Measurements from ENCODE around the gene IKZF1.

GRCh38 chr7:50422858-50423257 is 118.3 kb downstream of the IKZF1 start:
- TF ChIP-seq, protein P1, sequence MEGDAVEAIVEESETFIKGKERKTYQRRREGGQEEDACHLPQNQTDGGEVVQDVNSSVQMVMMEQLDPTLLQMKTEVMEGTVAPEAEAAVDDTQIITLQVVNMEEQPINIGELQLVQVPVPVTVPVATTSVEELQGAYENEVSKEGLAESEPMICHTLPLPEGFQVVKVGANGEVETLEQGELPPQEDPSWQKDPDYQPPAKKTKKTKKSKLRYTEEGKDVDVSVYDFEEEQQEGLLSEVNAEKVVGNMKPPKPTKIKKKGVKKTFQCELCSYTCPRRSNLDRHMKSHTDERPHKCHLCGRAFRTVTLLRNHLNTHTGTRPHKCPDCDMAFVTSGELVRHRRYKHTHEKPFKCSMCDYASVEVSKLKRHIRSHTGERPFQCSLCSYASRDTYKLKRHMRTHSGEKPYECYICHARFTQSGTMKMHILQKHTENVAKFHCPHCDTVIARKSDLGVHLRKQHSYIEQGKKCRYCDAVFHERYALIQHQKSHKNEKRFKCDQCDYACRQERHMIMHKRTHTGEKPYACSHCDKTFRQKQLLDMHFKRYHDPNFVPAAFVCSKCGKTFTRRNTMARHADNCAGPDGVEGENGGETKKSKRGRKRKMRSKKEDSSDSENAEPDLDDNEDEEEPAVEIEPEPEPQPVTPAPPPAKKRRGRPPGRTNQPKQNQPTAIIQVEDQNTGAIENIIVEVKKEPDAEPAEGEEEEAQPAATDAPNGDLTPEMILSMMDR (IDR thresholded peaks at IDR 0.05; ENCODE audit: low read length): no peak
- no peak for TF ChIP-seq EZH2phosphoT487 (IDR thresholded peaks at IDR 0.05; ENCODE audit: low read length)

Measured in MM.1S (cell line).